ENCODE measurements around the gene CAP2. TPM values are rescaled to one million over a fixed set of nuclear protein-coding genes. Genes with fewer than 3 reads are reported as not detected.

CAP2 gene
- total RNA-seq, 4 donors from 2014 or later: 4.8 to 10.1 (median 7.8) TPM

DNA sequence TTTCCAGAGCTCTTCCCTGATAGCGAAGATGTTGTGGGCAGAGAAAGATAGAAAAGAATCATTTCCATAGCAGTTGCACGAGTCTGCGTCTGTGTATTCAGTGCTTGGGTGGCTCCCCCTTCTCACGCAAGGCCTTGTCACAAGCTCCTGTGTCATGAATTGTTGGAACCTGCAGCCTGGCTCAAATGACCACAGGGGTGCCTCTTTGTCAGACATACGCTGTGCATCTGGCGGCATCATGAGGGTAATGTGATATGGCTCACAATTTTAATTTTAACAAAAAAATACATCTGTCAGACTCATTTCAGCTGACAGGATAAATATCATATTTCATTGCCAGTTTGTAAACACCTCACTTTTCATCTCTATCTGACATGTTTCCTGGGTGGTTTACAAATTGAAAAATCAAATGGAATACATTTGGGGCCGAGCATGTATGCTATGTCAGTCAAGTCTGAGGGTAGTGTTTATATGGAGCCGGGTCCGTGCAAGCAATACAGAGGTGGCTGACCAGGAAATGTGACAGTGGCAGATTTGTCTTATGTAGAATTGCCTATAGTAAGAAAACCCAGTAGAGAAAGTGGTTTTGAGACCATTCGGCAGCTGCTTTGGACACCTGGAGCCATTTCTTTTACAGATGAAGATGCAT, 90.9 kb downstream of the CAP2 start:
- TF ChIP-seq CTCF (IDR thresholded peaks at IDR 0.05) (no peak), EP300 (IDR thresholded peaks at IDR 0.05; ENCODE audit: low read depth) (no peak), POLR2AphosphoS5 (IDR thresholded peaks at IDR 0.05) (no peak), POLR2A (IDR thresholded peaks at IDR 0.05) (no peak)
- WGBS, 2 donors (ENCODE audit: low coverage in 1 of 2): 91 to 98% methylated on average over 6 to 10 of the region's 10 CpGs

GRCh38 chr6:17485181-17485580, 91.8 kb downstream of the CAP2 start:
- TF ChIP-seq EP300 (IDR thresholded peaks at IDR 0.05; ENCODE audit: low read depth): no peak
- no peak for TF ChIP-seq POLR2A (IDR thresholded peaks at IDR 0.05)
- TF ChIP-seq POLR2AphosphoS5 (IDR thresholded peaks at IDR 0.05): no peak
- TF ChIP-seq CTCF (IDR thresholded peaks at IDR 0.05): no peak
- Histone ChIP-seq H3K36me3 (no peaks in the 10 kb centered on the region), H3K4me1 (no peaks in the 10 kb centered on the region), H3K27ac (no peak overlapping the region), H3K9me3 (no peaks in the 10 kb centered on the region), H3K4me3 (no peak overlapping the region), H3K27me3 (no peaks in the 10 kb centered on the region)
- intact Hi-C loops (cut with DNase I; ENCODE audit: low total_unique reads): no loop called here
- in situ Hi-C loops (cut with MboI; ENCODE audit: low pct_ligation_motif_present in 1 of 4, low pct_unique_long_range_greater_than_20kb in 1 of 4, low sequenced_read_pairs in 3 of 4): no loop called here
- 60 to 75% methylated on average over 1 to 4 of the region's 4 CpGs for WGBS, 2 donors (ENCODE audit: low coverage in 1 of 2)
- no peak for DNase-seq

More for the DNA sequence above, 90.9 kb downstream of the CAP2 start:
- Histone ChIP-seq H3K4me1 (no peaks in the 10 kb centered on the region), H3K27ac (no peak overlapping the region), H3K4me3 (no peak overlapping the region), H3K36me3 (no peaks in the 10 kb centered on the region), H3K27me3 (no peaks in the 10 kb centered on the region), H3K9me3 (no peaks in the 10 kb centered on the region)
- intact Hi-C loops (cut with DNase I; ENCODE audit: low total_unique reads) (no loop called here), in situ Hi-C loops (cut with MboI; ENCODE audit: low pct_ligation_motif_present in 1 of 4, low pct_unique_long_range_greater_than_20kb in 1 of 4, low sequenced_read_pairs in 3 of 4) (no loop called here)
- no peak for DNase-seq

DNA sequence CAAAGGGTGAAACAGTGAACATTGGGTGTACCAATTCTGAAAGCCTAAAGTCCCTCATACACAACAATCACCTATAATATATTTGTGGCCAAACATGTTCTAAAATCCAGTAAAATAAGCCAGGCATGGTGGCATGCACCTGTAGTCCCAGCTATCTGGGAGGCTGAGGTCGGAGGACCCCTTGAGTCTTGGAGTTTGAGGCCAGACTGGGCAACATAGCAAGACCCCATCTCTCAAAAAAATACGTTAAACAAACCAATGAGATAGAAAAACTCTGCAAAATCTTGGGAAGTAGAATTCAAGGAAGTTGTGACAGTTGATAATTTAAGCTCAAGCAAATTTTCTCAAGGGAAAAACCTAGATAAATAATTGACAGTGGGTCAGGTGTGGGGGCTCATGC, 92.6 kb downstream of the CAP2 start:
- Histone ChIP-seq H3K4me1 (peaks cover 0 to 6% (median 2%) of the 10 kb centered on the region in 4 donors), H3K27ac (no peak overlapping the region), H3K9me3 (no peaks in the 10 kb centered on the region), H3K36me3 (no peaks in the 10 kb centered on the region), H3K27me3 (no peaks in the 10 kb centered on the region), H3K4me3 (no peak overlapping the region)
- 80 to 100% methylated on average over 2 of the region's 2 CpGs for WGBS, 2 donors (ENCODE audit: low coverage in 1 of 2)
- TF ChIP-seq CTCF (IDR thresholded peaks at IDR 0.05) (no peak), POLR2A (IDR thresholded peaks at IDR 0.05) (no peak), EP300 (IDR thresholded peaks at IDR 0.05; ENCODE audit: low read depth) (no peak), POLR2AphosphoS5 (IDR thresholded peaks at IDR 0.05) (no peak)
- DNase-seq: no peak
- intact Hi-C loops (cut with DNase I; ENCODE audit: low total_unique reads) (no loop called here), in situ Hi-C loops (cut with MboI; ENCODE audit: low pct_ligation_motif_present in 1 of 4, low pct_unique_long_range_greater_than_20kb in 1 of 4, low sequenced_read_pairs in 3 of 4) (no loop called here)

DNA sequence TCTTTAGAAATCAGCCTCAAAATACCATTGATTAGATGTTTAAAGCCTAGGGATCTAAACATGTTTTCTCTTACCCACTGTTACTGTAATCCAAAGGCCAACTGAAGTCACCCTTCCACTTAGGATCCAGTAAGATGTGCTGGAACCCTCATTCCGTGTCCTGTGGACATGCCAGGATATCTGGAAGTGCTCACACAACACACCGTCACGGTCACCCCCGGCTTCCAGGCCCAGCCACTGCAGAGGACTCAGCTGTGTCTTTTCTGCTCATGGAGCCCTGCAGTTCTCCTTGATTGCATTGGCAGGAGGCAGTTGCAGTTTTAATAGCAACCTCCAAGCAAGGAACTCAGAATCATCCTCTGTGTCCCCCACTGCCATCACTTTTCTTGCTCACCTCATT, 93.3 kb downstream of the CAP2 start:
- no peak for DNase-seq
- Histone ChIP-seq H3K4me1 (peaks cover 0 to 14% (median 6%) of the 10 kb centered on the region in 4 donors), H3K27me3 (no peaks in the 10 kb centered on the region), H3K27ac (no peak overlapping the region), H3K4me3 (no peak overlapping the region), H3K36me3 (no peaks in the 10 kb centered on the region), H3K9me3 (no peaks in the 10 kb centered on the region)
- intact Hi-C loops (cut with DNase I; ENCODE audit: low total_unique reads): no loop called here
- TF ChIP-seq EP300 (IDR thresholded peaks at IDR 0.05; ENCODE audit: low read depth) (no peak), POLR2AphosphoS5 (IDR thresholded peaks at IDR 0.05) (no peak), CTCF (IDR thresholded peaks at IDR 0.05) (no peak), POLR2A (IDR thresholded peaks at IDR 0.05) (no peak)
- 95% methylated on average over 4 of the region's 4 CpGs; no CpG with 5 or more reads in 1 of the 2 donors for WGBS, 2 donors (ENCODE audit: low coverage in 1 of 2)
- in situ Hi-C loops (cut with MboI; ENCODE audit: low pct_ligation_motif_present in 1 of 4, low pct_unique_long_range_greater_than_20kb in 1 of 4, low sequenced_read_pairs in 3 of 4): no loop called here

Measured in transverse colon (tissue), 4 donors.